Lower leg skin (tissue), 4 donors: ENCODE measurements around the gene DPPA5. TPM values are rescaled to one million over a fixed set of nuclear protein-coding genes. Genes with fewer than 3 reads are reported as not detected.
"Not testable (repeated sequence)": the region's sequence is repeated elsewhere in the genome, so short reads cannot be mapped to it uniquely, and the experiment has no call there.

Experiments used
- DNase-seq, 2 donors: peaks; one replicate each; pipeline ENCODE4 v3.0.0-alpha.2; 2019; ENCODE audit warnings: low spot score in 2 of 2
- H3K4me3 ChIP-seq: fragments of 200-600 bp; sonication (generic); 2 replicates; pipeline ENCODE4 v1.5.1; 2017; ENCODE audit warnings: mild to moderate bottlenecking, low read depth; ENCODE audit not compliant: poor library complexity, severe bottlenecking
- POLR2A ChIP-seq, 2 donors: fragments of 450-650 bp; IDR thresholded peaks; one replicate each; pipeline ENCODE4 v1.6.1; 2016 to 2017; ENCODE audit warnings: antibody characterized with exemption in 2 of 2, mild to moderate bottlenecking in 1 of 2, moderate library complexity in 1 of 2
- WGBS, 2 donors: methylation state at CpG; one replicate each; pipeline ENCODE4 v1.1.5; 2018; 5-methylcytosine and 5-hydroxymethylcytosine counted together
- intact Hi-C: fragments of 100-400 bp; cut with DNase I; formaldehyde crosslinking; loops from one replicate; pipeline ENCODE4 v1.15.0; 2023; ENCODE audit warnings: low total_unique reads
- total RNA-seq, 4 donors: library from RNA; depleted of rRNA; stranded (reverse); fragments of >200 nt; gene quantifications; one replicate each; pipeline ENCODE4 v1.1.0, GENCODE V29; 2016
- TF ChIP-seq, protein P1 (sequence below), 3 donors: fragments of 450-650 bp; IDR thresholded peaks; one replicate each; pipeline ENCODE4 v1.5.1; 2016; ENCODE audit warnings: antibody characterized with exemption in 3 of 3, mild to moderate bottlenecking in 3 of 3, moderate library complexity in 2 of 3

Gene DPPA5
- total RNA-seq = not detected

DNA sequence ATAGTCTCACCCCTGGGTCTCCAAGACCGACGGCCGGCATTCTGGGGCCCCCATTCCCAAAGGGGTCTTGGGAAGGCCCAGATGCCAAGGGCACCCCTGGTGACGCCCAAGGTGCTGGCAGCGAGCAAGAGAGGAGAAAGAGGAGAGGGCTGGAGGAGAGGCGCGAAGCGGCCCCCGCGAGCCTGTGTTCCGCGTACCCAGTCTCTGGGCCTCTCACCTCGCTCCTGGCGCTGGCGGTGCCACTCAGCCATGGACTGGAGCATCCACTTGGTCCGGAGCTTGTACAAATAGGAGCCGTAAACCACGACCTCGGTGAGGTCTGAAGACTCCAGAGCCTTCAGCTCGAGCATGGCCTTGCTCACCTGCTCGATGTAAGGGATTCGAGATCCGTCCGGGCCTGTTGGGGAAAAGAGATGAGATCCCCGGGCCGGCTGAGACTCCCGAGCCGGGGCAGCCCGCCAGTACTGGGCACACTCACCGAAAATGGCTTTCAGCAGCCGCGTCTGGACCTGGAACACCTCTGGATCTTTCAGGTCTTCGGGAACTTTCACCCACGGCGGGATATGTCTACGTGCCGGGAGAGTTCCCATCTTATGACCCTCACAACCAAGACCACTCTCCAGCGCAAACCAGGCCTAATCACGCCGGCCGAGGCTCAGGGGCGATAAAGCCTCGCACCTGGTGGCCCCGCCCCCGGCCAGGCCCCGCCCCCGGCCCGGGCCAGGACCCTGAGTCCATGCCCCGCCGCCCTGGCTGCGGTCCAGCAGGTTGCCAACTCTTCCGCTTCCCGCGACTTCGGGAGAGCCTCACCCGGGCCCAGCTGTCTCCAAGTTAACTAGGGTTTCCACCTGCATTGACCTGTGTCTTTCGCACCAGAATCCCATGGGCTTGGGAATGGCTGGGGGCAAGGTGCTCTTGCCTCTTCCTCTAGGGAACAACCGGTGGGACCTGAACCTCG, at the start of gene DPPA5:
TSS of gene DPPA5 (minus strand) at position 641 of the 958 bp plus-strand sequence. CDS start at position 590, 51 bp downstream.
- 84 to 90% methylated on average over 51 to 55 of the region's 59 CpGs for WGBS, 2 donors
- intact Hi-C loops = no loop called here
- no peak for TF ChIP-seq POLR2A (IDR thresholded peaks at IDR 0.05)
- TF ChIP-seq, protein P1, sequence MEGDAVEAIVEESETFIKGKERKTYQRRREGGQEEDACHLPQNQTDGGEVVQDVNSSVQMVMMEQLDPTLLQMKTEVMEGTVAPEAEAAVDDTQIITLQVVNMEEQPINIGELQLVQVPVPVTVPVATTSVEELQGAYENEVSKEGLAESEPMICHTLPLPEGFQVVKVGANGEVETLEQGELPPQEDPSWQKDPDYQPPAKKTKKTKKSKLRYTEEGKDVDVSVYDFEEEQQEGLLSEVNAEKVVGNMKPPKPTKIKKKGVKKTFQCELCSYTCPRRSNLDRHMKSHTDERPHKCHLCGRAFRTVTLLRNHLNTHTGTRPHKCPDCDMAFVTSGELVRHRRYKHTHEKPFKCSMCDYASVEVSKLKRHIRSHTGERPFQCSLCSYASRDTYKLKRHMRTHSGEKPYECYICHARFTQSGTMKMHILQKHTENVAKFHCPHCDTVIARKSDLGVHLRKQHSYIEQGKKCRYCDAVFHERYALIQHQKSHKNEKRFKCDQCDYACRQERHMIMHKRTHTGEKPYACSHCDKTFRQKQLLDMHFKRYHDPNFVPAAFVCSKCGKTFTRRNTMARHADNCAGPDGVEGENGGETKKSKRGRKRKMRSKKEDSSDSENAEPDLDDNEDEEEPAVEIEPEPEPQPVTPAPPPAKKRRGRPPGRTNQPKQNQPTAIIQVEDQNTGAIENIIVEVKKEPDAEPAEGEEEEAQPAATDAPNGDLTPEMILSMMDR (IDR thresholded peaks at IDR 0.05) = no peak
- no peak within 1 kb of the TSS for H3K4me3 ChIP-seq
- DNase-seq = peak in 1 of 2 donors; percentile 70

- TF ChIP-seq, protein P1 (IDR thresholded peaks at IDR 0.05) = no peak
- no peak for TF ChIP-seq POLR2A (IDR thresholded peaks at IDR 0.05)
- intact Hi-C loops = no loop called here
Measured at GRCh38 chr6:73400656-73401055, 46.6 kb upstream of the DPPA5 start.

GRCh38 chr6:73395875-73396274, 41.8 kb upstream of the DPPA5 start:
- intact Hi-C loops = no loop called here
- WGBS, 2 donors = 95 to 99% methylated on average over 10 of the region's 10 CpGs
- H3K4me3 ChIP-seq = no peak overlapping the region
- DNase-seq = no peak
- TF ChIP-seq, protein P1 (IDR thresholded peaks at IDR 0.05) = no peak
- no peak for TF ChIP-seq POLR2A (IDR thresholded peaks at IDR 0.05)

More at GRCh38 chr6:73400656-73401055, 46.6 kb upstream of the DPPA5 start:
- H3K4me3 ChIP-seq = no peak overlapping the region
- no peak for DNase-seq

DNA sequence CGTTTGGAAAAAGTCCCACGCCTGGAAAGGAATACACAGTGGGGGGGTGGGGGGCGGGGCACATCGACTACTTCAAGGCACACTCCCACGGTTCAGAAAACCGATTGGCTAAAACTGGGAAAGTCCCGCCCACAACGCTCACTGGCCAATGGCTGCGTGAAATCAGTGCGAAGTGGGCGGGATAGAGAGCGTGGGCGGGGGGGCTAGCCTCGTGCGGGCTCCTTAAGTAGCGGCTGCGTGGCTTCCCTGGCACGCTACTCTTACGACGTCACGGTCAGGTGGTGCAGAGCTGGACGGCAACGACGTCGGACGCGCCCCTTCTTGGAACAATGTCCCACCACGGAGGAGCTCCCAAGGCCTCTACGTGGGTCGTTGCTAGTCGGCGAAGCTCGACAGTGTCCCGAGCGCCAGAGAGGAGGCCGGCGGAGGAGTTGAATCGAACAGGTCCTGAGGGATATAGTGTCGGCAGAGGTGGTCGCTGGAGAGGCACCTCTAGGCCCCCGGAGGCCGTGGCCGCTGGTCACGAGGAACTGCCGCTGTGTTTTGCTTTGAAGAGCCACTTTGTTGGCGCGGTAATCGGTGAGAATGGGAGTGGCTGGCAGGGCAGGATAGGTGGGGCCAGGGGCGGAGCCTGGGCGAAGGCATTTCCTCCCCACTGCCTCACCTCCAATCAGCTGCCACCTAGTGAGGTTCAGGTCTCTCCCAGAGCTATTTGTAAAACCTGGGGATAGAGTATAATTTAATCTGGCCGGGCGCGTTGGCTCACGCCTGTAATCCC, 40.7 kb upstream of the DPPA5 start, which contains the start of gene DDX43:
TSS of gene DDX43 (plus strand) at position 252 of the 778 bp plus-strand sequence. CDS start at position 330, 78 bp downstream.
- TF ChIP-seq, protein P1 (IDR thresholded peaks at IDR 0.05) = no peak
- no peak for TF ChIP-seq POLR2A (IDR thresholded peaks at IDR 0.05)
- H3K4me3 ChIP-seq = no peak within 1 kb of the TSS
- peak; percentile 27 to 86 for DNase-seq
- intact Hi-C loops = no loop called here
- WGBS, 2 donors = 73 to 80% methylated on average over 54 of the region's 54 CpGs

GRCh38 chr6:73393278-73393677, 39.2 kb upstream of the DPPA5 start:
- 83 to 92% methylated on average over 3 of the region's 3 CpGs for WGBS, 2 donors
- H3K4me3 ChIP-seq = no peak overlapping the region
- no peak for DNase-seq
- no peak for TF ChIP-seq POLR2A (IDR thresholded peaks at IDR 0.05)
- TF ChIP-seq, protein P1 (IDR thresholded peaks at IDR 0.05) = no peak
- intact Hi-C loops = no loop called here

GRCh38 chr6:73392188-73392587, 38.1 kb upstream of the DPPA5 start:
- DNase-seq, intact Hi-C loops, H3K4me3 ChIP-seq: not testable (repeated sequence)
- 68 to 69% methylated on average over 4 of the region's 4 CpGs for WGBS, 2 donors
